SKM-1 treated with dmso at 0.1 percent for 144 hours (cell line): ENCODE measurements around the gene MAP7D2.

Experiments
- DNase-seq: peaks from one replicate; lab custom pipeline; 2025; ENCODE audit not compliant: unreplicated experiment; lab: John Stamatoyannopoulos, UW

The MAP7D2 gene

GRCh38 chrX:20116087-20116576 is 575 bp downstream of the MAP7D2 start:
- DNase-seq = no peak

DNA sequence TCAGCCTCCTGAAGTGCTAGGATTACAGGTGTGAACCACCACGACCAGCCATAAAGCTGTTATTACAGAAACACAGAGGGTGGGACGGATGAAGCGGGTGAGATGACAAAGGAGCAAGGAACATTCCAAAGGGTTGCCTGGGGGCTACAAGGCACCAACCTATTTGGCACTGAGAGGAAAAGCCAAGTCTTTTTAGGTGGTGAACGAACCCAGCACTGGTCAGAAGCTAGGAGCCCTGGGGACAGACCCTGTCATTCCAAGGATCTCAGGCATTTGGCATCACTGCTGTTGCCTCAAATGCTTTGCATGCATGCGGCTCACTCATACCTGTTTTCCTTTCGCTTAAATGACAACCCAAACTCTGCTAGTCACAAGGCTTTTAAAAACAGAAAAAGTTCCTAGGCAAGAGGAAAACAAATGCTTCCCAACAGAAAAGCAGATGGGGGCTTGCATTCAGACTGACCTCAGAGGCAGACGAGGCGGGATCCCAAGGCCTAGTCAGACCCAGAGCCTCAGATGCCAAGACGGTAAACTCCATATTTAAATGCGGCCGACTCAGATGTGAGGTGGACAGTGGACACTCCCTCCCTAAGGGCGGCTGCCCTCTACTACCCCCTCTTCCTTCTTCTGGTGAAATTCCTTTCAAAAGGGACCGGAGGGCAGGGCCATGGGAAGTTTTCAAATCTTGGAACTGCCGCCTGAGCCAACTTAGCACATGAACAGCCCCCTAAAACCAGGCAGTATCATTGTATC is 4.5 kb downstream of the MAP7D2 start:
- DNase-seq = no peak

DNA sequence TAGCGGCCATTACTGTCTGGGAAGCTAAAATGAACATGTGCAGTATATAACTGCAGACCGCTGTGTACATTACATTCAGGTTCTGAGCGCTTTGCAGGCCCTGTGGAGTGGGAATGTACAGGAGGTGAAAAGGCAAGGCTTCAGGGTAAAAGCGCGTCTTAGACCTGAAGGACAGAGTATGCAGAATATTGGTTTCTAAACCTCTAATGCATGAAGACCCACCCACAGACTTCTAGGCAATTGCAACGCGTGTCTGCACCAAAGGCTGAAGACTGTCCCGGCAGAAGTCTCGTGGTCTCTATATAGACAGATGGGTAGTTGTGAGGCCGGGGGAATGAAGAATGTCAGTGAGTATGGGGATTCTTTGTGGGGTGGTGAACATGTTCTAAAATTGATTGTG is 5.4 kb downstream of the MAP7D2 start:
- no peak for DNase-seq

DNA sequence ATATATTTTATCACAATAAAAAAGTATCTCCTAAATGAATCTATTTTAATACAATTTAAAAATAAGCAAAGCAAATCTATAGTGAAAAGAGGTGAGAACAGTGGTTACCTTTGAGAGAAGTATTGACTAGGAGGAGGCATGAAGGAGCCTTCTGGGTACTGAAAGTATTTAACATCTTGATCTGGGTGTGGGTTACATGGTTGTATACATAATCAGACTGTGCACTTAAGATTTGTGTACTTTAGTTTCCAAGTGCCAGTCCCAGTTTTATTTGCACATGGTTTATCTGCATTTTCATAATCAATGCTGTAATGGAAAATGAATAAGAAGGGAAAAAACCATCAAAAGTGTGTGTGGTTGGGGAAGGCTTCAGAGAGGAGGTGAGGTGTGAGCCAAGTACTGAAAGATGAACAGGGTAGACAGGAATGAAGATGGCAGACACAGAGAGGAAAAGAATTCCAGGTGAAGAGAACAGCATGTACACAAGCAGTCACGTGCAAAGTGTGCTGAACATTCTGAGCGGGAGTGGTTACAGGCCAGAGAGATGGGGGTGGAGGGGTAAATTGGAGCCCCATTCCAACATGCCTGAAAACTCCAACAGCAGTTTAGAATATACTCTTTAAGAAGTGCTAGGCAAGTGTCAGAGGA is 14.6 kb downstream of the MAP7D2 start:
- DNase-seq = no peak

- no peak for DNase-seq
Measured at GRCh38 chrX:20091499-20091898, 25.2 kb downstream of the MAP7D2 start.

GRCh38 chrX:20089845-20090244 is 26.9 kb downstream of the MAP7D2 start:
- DNase-seq = no peak

GRCh38 chrX:20080277-20080676 is 36.4 kb downstream of the MAP7D2 start:
- no peak for DNase-seq

- DNase-seq = no peak
Measured at GRCh38 chrX:20071511-20072079, 45.1 kb downstream of the MAP7D2 start.

GRCh38 chrX:20067709-20068561 is 48.8 kb downstream of the MAP7D2 start:
- peak; percentile 39 for DNase-seq

DNA sequence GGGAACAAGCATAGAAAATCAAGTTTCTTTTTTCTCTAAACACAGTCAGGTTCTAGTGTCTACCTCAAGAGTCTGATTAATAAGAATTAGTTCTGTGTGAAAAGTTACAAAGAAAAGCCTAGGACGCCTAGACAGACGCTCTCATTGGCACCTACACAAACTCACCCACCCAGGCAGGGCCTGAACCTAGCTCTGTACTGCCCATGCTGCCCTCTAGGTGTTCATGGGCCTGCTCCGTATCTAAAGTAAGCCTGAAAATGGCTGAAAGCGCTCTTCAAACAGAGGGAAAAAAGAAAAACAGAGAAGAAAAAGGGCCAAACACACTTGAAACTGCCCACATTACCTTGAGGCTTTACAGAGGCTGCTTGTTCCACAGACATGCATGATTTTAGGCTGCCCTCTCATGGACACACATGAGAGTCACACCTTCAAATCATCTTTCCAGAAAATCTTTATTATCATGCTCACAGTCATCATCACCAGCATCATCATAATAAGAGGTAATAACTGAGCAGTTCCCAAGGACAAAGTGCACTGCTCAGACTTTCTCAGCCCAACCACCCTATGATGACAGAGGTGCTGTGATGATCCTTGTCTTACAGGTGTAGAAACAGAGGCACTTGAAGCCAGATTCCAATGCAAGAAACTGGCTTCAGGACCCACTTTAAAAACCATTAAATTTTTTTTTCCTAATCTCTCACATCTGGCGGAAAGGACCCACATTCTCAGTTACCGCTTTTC is 49.6 kb downstream of the MAP7D2 start:
- DNase-seq = peak; percentile 10

- no peak for DNase-seq
Measured at GRCh38 chrX:20063716-20064351, 52.9 kb downstream of the MAP7D2 start.

GRCh38 chrX:20063153-20063552 is 53.6 kb downstream of the MAP7D2 start:
- DNase-seq = no peak

DNA sequence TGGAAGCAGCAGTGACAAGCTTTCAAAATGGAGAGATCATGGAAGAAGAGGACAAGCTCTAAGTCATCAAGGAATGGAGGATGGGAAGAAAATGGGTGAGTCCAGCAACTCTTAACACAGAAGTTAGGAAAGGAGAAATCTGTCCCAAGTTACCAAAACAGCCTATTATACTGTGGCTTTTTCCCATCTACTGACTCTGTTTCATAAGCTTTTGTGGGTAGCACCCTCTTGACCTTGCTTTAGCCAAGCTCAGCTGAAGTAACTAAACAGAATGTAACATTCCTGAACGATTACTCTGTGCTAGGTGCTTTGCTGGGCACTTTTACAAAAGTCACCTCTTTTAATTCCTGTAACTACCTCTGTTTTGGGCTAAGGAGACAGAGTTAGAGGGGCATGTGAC is 54.9 kb downstream of the MAP7D2 start:
- peak; percentile 4 for DNase-seq

GRCh38 chrX:20060961-20061748 is 55.6 kb downstream of the MAP7D2 start:
- peak; percentile 3 for DNase-seq

DNA sequence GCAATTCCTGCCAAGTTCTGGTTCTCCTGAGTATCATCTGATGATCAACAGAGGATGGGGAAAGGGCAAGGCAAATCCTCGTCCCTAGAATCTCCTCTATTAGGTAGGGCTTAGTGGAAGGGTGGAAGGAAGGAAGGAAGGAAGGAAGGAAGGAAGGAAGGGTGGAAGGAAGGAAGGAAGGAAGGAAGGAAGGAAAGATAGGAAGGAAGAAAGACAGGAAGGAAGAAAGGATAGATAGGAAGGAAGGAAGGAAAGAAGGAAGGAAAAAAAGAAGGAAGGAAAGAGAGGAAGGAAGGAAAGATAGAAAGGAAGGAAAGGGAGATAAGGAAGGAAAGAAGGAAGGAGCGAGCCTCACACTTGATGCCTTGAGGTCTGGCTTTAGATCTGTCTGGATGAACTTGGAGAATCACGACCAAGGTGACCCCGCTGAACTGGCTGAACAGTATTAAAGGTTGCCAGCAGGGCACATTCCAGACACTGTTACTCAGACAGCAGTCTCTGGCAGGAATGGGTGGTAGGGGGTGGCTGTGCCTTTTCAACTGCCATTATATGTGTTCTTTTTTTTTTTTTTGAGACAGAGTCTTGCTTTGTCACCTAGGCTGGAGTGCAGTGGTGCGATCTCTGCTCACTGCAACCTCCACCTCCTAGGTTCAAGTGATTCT is 57.1 kb downstream of the MAP7D2 start:
- DNase-seq = no peak

DNA sequence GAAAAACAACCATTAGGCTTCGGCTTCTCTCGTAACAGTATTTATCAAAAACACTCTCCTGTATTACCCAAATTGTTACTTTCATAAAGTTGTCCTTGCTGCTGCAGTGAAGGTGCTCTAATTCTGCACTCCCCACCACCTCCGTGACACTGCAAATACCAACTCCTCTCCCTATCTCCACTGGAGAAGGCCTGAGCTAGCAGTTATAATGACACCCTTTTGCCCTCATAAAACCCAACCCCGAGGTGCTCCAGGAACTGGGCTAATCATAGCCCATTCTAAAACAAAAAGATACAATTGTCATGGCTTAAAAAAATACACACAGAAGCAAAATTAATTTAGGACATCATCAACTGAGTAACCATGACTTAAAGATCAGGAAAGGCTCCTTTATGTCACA is 59.2 kb downstream of the MAP7D2 start:
- DNase-seq = no peak

DNA sequence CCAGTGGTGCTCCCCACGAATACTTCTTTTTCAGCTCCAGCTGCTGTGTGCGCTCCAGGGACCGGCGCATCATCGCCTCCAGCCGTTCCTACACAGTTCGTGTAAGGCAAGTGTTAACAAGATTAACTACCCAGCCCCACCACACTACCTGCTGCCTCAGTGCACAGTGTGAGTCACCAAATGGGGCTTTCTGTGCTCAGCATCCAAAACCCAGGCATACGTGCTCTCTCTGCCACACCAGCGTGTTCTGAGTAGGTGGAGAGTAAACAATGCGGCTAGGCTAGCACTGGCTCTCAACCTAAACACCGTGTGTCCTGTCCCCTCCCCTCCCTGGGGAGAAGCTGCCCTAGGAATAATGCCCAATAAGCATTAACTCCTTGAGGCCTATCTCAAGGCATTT is 60.0 kb downstream of the MAP7D2 start:
- no peak for DNase-seq

- no peak for DNase-seq
Measured at GRCh38 chrX:20053537-20053936, 63.2 kb downstream of the MAP7D2 start.

GRCh38 chrX:20046864-20047263 is 69.8 kb downstream of the MAP7D2 start:
- no peak for DNase-seq
